Loucy (cell line): ENCODE results near the gene GCKR.
"Not testable (repeated sequence)": the region's sequence is repeated elsewhere in the genome, so short reads cannot be mapped to it uniquely, and the experiment has no call there.

ENCODE experiments used
- CTCF ChIP-seq: fragments of 200-600 bp; sonication (generic); conservative IDR thresholded peaks from 2 replicates; pipeline ENCODE4 v1.5.1; 2014; ENCODE audit warnings: mild to moderate bottlenecking, antibody characterized with exemption, low read length
- EZH2phosphoT487 ChIP-seq: fragments of 200-600 bp; IDR thresholded peaks from 2 replicates; pipeline ENCODE4 v1.6.1; 2018; ENCODE audit warnings: antibody characterized with exemption, mild to moderate bottlenecking, moderate library complexity, borderline replicate concordance

- not testable (repeated sequence) for TF ChIP-seq CTCF, EZH2phosphoT487
These were observed 57.8 kb downstream of the GCKR start for GRCh38 chr2:27554451-27554850.
